NCI-H2196 (cell line): ENCODE measurements around the gene GRB10.

Source experiments
- DNase-seq: peaks from one replicate; lab custom pipeline; 2025; ENCODE audit not compliant: unreplicated experiment; lab: John Stamatoyannopoulos, UW

The GRB10 gene

DNA sequence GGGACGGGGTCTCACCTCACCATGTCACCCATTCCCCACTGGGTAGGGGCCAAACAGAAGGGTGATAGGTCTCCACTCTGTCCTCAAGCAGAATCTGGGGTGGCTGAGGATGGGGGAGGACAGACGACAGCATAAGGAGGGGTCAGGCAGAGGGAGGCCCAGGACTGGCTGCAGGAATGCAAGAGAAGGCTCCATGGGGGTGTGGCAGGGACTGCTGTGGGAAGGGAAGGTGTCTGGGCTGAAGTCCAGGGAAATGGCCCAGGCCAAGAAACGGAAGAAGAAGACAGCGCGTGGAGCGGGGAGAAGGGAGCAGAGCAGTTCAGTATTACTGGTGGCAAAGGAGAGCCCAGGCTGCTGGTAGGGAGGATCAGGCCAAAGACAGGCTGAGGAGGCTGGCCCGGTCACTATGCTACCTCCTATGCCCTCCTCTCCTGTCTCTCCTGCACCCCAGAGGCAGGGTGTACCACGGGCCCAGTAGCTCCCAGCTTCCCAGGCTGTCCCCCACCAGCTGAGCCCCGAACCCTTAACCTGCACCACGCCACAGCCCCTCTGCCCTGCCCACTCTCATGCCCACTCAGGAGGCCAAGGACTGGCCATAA, 60.9 kb downstream of the GRB10 start:
- no peak for DNase-seq

DNA sequence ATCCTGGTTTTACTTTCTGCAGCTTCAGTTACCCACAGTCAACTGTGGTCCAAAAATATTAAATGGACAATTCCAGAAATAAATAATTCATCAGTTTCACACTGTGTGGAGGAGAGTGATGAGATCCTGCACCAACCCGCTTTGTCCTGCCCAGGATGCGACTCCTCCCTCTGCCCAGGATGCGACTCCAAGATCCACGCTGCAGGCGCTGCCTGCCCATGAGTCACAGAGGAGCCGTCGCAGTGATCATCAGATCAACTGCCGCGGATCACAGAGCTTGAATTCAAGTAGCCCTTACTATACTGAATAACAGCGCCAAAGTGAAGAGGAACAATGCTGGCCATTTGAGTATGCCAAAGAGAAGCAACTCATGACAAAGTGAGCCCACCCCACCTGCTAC, 61.5 kb downstream of the GRB10 start:
- DNase-seq, result no peak

DNA sequence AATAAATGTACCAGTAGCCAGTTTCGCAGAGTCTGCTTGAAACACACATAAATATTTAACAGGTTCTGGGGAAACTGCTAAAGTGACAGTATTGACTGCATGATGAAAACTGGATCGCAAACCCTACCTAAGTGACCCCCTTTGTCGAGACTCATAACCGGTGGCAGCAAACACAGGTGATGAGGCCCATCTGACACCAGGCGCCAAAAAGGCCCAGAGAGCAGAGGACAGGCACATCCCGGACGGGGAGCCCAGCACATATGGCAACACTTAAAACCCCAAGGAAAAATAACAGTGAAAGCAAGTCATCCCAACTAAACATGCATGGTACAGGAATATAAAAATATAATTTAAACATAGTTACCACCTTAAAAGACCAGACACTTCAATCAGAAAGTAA, 62.4 kb downstream of the GRB10 start:
- DNase-seq, result no peak

DNA sequence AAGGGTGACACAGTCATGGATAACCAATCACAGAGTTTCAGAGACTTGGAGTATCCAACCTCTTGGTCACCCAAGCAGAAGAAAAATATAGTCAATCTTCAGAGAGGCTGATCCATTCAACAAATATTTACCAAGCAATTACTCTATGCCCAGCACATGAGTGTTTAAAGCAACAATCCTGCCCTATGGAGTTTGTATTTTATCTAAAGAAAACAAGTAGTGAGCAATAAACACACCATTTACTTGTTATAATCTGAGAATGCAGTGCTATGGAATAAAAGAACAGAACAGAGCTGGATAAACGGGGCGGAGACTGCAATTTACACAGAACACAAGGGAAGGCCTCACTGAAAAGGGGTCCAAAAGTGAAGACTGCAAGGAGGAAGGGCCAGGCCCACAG, 63.8 kb downstream of the GRB10 start:
- DNase-seq, result no peak

DNA sequence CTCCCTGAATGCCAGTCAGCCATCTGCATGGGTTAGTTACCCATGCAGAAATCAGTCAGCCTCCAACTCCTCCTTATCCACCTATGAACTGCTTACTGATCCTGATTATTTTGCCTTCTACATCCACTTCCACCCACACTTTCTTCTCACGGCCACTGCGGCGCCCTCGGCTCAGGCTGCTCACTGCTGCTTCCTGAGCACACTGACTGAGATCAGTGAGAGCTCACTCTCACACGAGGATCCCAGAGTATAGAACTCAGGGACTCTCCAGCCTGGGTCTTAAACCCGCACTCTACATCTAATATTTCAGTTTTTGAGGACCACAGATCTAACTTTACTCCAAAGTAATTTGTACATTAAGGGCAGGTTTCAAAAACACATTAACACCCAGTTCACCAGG, 64.4 kb downstream of the GRB10 start:
- DNase-seq, result no peak

DNA sequence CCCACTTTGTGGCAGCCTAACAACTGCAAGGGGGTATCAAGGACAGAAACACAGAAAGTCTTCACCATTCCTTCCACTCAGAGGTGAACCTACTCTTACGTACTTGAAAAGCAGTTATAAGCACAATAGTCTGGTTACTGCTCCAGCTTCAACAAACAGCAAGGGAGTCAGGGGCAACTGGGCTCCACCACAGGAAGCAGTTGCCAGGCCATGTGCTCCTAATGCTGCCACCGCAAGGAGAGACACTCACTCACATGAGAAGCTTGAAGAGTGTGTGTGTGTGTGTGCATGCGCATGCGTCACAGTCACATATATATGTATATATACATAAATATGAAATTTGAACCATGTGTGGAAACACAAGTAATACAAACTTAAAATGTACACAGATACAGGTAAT, 65.5 kb downstream of the GRB10 start:
- DNase-seq, result no peak

DNA sequence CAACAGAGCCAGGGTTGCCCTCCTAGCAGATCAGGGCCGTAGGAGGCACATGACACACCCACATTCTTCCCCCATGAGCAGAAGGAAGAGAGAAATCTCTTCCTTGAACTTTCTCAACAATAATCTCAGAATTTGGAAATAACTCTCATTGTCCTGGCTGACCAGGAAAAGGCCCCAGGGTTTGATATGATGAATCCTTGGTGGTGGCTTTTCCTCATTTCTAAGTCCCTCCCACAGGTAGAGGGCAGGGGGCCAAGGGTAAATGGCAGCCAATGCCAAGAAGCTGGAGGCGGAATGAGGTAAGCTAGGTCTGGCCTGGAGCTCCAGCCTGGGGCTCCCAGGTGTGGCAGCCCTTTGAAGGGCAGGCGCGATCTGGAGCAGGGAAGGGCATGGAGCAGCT, 67.8 kb downstream of the GRB10 start:
- DNase-seq, result no peak

DNA sequence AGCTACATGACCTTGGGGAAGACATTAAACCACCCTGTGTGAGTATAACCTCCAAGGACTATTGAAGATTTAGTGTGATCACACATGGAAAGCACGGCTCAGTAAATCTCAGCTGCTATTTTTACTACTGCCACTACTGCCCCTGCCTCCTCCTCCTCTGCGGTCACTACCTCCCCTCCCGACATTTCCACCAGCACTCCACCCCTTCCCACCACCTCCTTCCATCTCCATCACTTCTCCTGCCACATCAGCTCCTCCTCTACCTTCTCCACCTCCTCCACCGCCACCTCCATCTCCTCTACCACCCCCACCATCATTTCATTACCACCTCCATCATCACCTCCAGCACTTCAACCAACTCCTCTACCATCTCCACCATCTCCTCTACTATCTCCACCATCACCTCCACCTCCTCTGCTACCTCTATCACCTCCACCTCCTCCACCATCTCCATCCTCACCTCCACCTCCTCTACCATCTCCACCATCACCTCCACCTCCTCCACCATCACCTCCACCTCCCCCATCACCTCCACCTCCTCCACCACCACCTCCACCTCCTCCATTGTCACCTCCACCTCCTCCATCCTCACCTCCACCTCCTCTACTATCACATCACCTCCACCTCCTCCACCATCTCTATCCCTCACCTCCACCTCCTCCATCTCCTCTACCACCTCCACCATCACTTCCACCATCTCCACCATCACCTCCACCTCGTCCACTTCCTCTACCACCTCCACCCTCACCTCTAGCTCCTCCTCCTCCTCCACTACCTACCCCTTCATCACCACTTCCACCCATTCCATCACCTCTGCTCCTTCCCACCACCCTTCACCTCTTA, 69.4 kb downstream of the GRB10 start:
- DNase-seq, result no peak

DNA sequence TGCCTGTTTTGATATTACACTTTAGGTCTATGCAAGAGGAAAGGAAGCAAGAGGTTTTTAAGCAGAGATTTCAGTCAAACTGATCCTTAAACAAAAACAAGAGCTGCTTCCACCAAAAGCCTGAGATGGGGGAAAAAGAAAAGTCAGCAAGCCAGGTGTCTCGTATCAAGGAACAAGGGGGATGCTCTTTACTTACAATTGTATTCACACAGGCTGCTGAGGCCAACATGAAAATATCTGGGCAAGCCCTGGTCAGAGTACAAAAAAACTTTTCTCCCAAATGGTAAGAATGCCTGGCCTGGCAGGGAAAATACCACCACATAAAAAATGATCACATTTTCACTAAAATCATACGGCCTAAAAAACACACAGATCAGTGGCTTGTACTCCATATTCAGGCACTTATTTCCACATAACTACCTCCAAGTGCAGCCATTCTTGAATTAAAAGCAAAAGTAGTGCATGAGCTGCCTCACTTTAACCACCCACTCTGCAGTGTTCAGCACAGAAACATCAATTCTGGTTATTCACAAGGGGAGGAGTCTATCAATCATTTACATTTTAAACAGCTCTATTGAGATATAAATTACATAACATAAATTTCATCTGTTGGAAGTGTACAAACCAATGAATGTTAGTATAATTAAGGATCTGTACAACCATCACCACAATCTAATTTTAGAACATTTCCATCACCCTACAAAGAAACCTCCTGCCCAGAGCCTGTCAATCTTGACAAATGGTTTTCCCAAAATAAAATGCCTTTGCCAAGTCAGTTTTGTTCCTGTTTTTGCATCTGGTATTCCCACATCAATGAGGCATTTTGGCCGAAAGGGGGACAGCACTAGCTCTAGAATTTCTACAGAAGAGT, 70.2 kb downstream of the GRB10 start:
- DNase-seq, result no peak

DNA sequence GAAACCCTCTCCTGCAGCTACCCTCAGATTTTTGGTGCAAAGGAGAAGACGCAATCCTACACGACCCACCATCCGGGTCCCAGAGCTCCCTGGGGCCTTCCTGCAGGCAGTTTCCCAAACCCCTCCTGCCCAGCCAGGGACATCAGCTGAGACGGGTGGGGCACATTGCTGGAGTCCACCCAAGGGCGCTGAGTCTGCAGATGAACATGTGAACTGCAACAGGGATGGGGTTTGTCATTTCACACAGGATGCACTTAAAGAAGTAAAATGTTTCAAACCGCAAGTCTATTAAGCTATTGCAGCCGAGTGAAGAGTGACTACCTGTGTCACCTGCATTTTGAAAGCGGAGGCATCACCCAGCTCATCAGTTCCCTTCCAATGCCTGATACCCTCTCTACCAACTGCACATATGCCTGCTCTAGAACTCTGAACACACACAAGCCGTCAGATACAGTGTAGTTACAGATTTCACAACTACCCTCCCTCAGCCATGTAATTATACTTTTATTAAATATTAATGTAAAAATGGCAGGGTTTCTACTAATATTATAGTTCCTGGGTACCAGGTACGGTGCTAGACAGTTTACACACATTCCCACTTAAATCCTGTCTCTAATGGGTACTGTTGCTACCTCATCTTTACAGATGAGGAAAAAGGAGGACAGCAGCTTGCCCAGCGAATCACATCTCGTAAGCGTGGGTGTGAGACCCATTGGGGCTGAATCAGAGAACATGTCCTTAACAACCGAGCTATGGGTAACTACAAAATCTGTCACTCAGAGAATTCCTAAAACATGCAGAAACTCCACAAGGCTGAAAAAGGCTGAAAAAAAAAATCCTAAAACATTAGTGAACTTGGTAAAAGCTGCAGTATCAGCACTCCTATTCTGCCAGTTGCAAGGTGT, 71.2 kb downstream of the GRB10 start:
- no peak for DNase-seq

DNA sequence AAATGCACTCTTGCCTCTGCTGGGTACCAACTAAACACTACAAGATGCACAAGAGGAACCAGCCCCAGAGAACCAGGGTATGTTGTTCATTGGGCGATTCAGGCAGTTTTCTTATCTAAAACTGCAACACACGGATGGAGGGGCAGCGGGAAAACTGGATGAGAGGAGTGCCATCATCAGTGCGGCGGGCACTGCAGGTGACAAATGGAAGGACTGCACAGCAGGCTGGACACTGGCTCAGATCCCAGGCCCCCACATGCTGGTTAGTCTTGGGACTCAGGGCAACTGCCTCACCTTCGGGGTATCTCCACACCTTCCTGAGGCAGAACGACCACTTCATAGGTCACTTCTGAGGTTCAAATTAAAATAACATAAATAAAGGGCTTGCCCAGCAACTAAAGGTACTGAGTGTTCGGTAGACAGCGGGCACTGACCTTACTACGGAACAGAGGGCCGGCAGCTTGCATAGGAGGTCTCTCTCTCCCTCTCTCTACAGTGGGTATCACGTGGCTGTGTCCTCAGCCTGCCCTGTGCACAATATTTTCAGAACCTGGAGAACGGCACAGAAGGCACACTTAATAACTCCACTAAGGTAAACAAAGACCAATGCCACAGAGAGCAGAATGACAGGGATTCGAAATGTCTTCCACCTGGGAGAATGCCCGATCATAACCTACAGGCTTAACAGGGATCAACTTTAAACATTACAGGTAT, 72.1 kb downstream of the GRB10 start:
- DNase-seq, result no peak

DNA sequence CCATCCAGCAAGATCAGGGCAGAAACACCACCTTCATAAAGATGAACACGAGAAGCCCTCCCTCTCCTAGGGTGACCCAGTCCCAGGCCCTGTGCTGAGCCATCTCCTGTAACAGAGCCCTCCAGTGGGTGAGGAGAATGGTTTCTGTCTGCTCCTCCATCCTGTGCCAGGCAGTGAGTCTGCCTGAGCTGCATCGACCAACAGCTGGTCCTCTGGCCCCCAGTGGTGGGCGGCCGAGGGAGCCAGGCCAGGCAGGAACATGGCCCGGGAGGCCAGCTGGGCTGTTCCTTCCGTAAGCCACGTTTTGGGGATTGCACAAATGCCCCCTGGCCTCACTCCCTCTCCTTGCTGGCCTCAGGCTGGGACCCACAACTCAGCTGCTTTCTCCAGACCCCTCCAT, 73.5 kb downstream of the GRB10 start:
- DNase-seq, result no peak

DNA sequence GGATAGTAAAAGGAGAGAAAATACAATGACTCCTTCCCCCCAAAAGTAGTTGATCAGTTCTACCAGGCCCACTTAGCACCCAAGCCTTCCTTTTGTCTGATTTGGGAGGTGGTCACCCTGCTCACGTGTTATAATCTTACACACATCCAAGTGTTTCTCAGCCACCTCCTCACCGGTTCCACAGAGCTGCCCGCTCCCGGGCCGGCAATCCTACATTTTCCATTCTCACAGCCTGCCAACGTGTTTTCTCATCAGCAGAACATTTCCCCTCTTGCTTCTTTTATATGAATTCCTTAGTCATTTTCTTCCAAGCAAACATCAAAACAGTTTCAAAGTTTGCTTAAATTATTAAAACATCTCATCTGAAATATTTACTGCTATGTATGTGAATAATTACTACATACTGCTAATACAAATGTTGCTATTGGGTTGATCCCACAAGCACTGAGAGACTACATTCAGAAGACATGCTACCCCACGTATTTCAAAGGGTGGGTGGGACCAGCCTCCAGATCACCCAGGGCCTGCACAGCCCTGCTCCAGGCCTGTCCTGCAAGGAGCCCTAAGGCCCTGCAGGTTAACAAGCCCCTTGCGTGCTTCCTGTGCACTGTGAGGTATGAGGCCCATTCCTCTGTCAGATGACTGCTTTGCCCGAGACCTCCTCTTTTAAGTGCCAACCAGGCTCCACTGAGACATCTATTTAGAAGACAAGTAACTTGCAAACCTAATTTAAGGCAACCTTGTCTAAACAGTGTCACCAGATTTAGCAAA, 75.3 kb downstream of the GRB10 start:
- no peak for DNase-seq

DNA sequence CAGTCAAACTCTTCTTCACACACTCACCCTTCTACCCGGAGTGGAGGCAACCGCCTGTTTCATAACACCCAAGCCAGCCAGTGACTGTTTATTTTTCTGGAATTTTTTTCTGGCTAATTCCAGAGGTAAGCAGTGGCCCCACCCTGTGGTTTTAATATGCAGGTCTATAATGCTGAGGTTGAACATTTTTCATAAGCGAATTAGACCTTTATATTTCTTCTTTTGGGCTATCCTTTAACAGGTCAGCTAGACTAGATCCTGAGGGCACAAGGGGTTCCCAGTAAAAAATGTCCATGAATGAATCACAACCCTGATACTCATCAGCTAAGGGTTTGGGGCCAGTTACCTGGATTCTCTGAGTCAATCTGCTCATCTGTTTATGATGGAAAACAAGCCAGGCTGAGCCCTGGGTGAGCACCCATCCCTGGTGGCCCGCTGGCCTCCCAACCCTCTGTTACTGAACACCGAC, 76.2 kb downstream of the GRB10 start:
- no peak for DNase-seq

DNA sequence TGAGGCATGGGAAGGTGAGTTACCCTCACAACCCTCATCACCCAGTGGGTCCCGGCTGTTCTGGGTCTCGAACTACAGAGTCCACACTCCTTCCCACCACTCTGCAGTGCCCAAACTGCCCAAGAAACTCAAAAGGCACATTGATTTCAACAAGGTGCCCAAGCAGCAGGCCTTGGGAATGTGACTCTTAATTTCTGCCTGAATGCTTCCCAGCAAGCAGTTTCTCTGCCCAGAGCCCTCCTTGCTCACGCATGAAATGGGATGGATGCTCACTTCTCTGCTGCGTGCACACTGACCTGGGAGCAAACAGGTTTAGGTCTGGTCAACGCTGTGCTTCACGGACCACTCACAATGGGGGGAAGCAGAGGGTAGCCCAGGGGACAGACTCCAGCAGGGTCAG, 77.9 kb downstream of the GRB10 start:
- no peak for DNase-seq

DNA sequence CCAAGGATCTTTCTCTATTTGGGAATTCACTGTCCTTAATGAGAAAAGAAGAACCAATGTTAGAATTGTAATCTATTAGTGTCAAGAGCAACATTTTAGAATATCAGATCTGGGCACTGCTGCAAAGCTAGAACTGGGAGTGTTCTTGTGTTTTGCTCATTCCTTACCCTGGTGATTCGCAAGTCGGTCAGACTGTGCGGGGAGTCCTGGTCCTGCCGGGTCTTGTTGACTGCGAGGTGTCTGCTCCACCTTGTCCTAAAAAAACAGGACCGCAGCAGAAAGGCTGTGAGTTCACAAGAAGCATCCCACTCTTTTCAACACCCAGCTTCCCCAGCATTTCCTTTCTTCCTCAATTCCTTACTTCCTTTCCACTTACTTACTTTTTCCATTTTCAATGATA, 79.0 kb downstream of the GRB10 start:
- no peak for DNase-seq

DNA sequence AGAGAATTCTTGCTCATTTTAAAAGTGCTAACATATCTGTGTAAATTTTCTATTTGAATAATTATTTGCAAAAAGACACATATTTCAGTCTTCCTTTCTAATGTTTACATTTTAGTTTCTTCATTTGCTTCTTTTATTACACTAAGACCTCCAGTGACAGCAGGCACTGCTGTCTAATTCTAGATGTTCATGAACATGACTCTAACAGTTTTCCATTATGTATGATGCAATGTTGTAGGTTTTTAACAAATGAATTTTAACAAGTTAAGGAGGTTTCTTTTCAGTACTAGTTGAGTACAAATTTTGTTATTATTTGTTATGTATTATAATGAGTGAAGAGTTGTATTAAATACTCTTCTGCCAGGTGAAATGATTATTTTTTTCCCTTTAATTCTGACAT, 83.6 kb downstream of the GRB10 start:
- DNase-seq, result no peak

DNA sequence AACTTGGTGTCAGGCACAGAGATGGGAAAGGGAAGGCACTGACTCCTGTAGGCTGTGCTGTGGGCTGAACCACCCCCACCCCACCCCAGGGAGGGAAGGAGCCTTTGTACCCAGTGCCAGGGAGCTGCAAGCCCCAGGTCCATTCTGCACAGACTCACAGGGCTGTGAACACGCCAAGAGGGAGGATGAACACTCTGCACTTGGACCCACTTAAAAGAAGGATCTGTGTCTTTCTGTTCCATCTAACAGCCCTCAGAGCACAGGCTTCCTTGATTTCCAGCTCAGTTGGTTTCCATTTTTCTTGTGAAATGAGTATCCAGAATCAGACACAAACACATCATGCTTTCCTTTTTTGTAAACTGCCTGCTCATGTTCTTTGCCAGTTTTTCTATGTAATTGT, 84.9 kb downstream of the GRB10 start:
- DNase-seq, result no peak

DNA sequence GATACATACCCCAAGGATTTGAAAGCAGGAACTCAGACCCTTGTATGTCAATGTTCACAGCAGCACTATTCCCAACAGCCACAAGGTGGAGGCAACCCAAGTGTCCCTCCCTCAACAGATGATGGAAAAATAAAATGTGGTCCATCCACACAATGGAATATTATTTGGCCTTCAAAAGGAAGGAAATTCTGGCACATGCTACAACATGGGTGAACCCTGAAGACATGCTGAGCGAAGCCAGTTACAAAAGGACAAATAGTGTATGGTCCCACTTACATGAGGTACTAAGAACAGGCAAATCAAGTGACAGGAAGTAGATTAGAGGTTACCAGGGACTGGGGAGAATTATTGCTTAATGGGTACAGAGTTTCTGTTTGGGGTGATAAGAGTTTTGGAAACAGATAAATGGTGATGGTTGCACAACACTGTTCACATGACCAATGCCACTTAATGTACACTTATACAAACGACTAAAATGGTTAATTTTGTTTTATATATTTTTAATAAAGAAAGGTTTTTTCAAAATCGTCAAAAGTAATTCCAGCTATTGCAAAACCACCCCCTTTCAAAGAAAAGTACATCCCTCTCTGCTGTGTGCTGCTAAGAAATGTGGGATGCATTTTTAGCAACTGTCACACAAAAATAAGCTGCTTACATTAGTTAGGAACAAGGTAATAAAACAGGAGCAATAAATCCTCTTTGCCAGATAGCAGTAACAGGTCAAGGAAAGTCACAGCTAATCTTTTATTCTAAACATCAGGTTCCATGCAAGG, 85.7 kb downstream of the GRB10 start:
- DNase-seq, result no peak
